ENCODE data around the gene TCAP. TPM values are rescaled to one million over a fixed set of nuclear protein-coding genes. Genes with fewer than 3 reads are reported as not detected.

Gene TCAP
- total RNA-seq, 3 donors from 2014 or later (not counting 1 experiment from before 2014, with no cell fraction given), result 1.3 to 3.8 (median 2.4) TPM

GRCh38 chr17:39641883-39642282 is 23.3 kb upstream of the TCAP start:
- Mint-ChIP-seq H3K4me3 (no peak overlapping the region), H3K27ac (peak overlapping the region; percentile 54 to 57), H3K36me3 (no peaks in the 10 kb centered on the region), H3K4me1 (peaks cover 83 to 85% of the 10 kb centered on the region in 2 donors), H3K27me3 (ENCODE audit: low read depth in 2 of 2) (no peaks in the 10 kb centered on the region), H3K9me3 (no peaks in the 10 kb centered on the region)
- H3K9me3 ChIP-seq (ENCODE audit: control insufficient read depth, insufficient read depth, low read length), result no peaks in the 10 kb centered on the region
- no peaks in the 10 kb centered on the region for H3K36me3 ChIP-seq (ENCODE audit: control insufficient read depth, insufficient read depth, low read length)
- TF ChIP-seq CTCF (IDR thresholded peaks at IDR 0.05), result no peak
- 76% methylated on average over 7 of the region's 7 CpGs for WGBS (ENCODE audit: insufficient coverage)
- DNase-seq, result no peak
- no peak for ATAC-seq
- intact Hi-C loops (cut with micrococcal nuclease), result no loop called here
- H3K4me1 ChIP-seq (ENCODE audit: control insufficient read depth, insufficient read depth, low read length), result peaks cover 75% of the 10 kb centered on the region
- no peak overlapping the region for H3K4me3 ChIP-seq (ENCODE audit: low read length)
- H3K27ac ChIP-seq (ENCODE audit: low read length), result no peak overlapping the region
- no peaks in the 10 kb centered on the region for H3K27me3 ChIP-seq (ENCODE audit: control insufficient read depth, insufficient read depth, low read length)

GRCh38 chr17:39642291-39643074 is 22.7 kb upstream of the TCAP start:
- Mint-ChIP-seq H3K4me3 (peak overlapping the region; percentile 43), H3K36me3 (no peaks in the 10 kb centered on the region), H3K4me1 (peaks cover 82 to 83% of the 10 kb centered on the region in 2 donors), H3K27me3 (ENCODE audit: low read depth in 2 of 2) (no peaks in the 10 kb centered on the region), H3K9me3 (no peaks in the 10 kb centered on the region), H3K27ac (peak overlapping the region; percentile 5 to 54)
- no peak for DNase-seq
- Histone ChIP-seq H3K27me3 (ENCODE audit: control insufficient read depth, insufficient read depth, low read length) (no peaks in the 10 kb centered on the region), H3K4me3 (ENCODE audit: low read length) (no peak overlapping the region), H3K9me3 (ENCODE audit: control insufficient read depth, insufficient read depth, low read length) (no peaks in the 10 kb centered on the region), H3K27ac (ENCODE audit: low read length) (no peak overlapping the region), H3K36me3 (ENCODE audit: control insufficient read depth, insufficient read depth, low read length) (no peaks in the 10 kb centered on the region), H3K4me1 (ENCODE audit: control insufficient read depth, insufficient read depth, low read length) (peaks cover 72% of the 10 kb centered on the region)
- 85% methylated on average over 9 of the region's 9 CpGs for WGBS (ENCODE audit: insufficient coverage)
- intact Hi-C loops (cut with micrococcal nuclease), result no loop called here
- no peak for ATAC-seq
- no peak for TF ChIP-seq CTCF (IDR thresholded peaks at IDR 0.05)

- Mint-ChIP-seq H3K27me3 (ENCODE audit: low read depth in 2 of 2) (no peaks in the 10 kb centered on the region), H3K27ac (peak overlapping the region; percentile 5 to 54), H3K36me3 (no peaks in the 10 kb centered on the region), H3K4me1 (peaks cover 74 to 75% of the 10 kb centered on the region in 2 donors), H3K9me3 (no peaks in the 10 kb centered on the region), H3K4me3 (no peak overlapping the region)
- Histone ChIP-seq H3K4me1 (ENCODE audit: control insufficient read depth, insufficient read depth, low read length) (peaks cover 64% of the 10 kb centered on the region), H3K9me3 (ENCODE audit: control insufficient read depth, insufficient read depth, low read length) (no peaks in the 10 kb centered on the region), H3K27ac (ENCODE audit: low read length) (no peak overlapping the region), H3K27me3 (ENCODE audit: control insufficient read depth, insufficient read depth, low read length) (no peaks in the 10 kb centered on the region), H3K4me3 (ENCODE audit: low read length) (no peak overlapping the region), H3K36me3 (ENCODE audit: control insufficient read depth, insufficient read depth, low read length) (no peaks in the 10 kb centered on the region)
- 85% methylated on average over 4 of the region's 4 CpGs for WGBS (ENCODE audit: insufficient coverage)
- no peak for DNase-seq
- intact Hi-C loops (cut with micrococcal nuclease), result no loop called here
- ATAC-seq, result no peak
- no peak for TF ChIP-seq CTCF (IDR thresholded peaks at IDR 0.05)
These were observed 21.9 kb upstream of the TCAP start for GRCh38 chr17:39643271-39643670.

- peaks cover 2% of the 10 kb centered on the region for H3K36me3 ChIP-seq (ENCODE audit: control insufficient read depth, insufficient read depth, low read length)
- TF ChIP-seq CTCF (IDR thresholded peaks at IDR 0.05), result no peak
- H3K4me1 ChIP-seq (ENCODE audit: control insufficient read depth, insufficient read depth, low read length), result peaks cover 24% of the 10 kb centered on the region
- no peak overlapping the region for H3K27ac ChIP-seq (ENCODE audit: low read length)
- no peak overlapping the region for H3K4me3 ChIP-seq (ENCODE audit: low read length)
- no peaks in the 10 kb centered on the region for H3K36me3 Mint-ChIP-seq
- intact Hi-C loops (cut with micrococcal nuclease), result no loop called here
- DNase-seq, result no peak
- 79% methylated on average over 5 of the region's 5 CpGs for WGBS (ENCODE audit: insufficient coverage)
- no peaks in the 10 kb centered on the region for H3K9me3 Mint-ChIP-seq
- H3K27ac Mint-ChIP-seq, result no peak overlapping the region
- no peak for ATAC-seq
- no peaks in the 10 kb centered on the region for H3K9me3 ChIP-seq (ENCODE audit: control insufficient read depth, insufficient read depth, low read length)
- no peaks in the 10 kb centered on the region for H3K27me3 ChIP-seq (ENCODE audit: control insufficient read depth, insufficient read depth, low read length)
- H3K4me3 Mint-ChIP-seq, result no peak overlapping the region
- H3K4me1 Mint-ChIP-seq, result peaks cover 66 to 68% of the 10 kb centered on the region in 2 donors
- no peaks in the 10 kb centered on the region for H3K27me3 Mint-ChIP-seq (ENCODE audit: low read depth in 2 of 2)
These were observed 17.9 kb upstream of the TCAP start for GRCh38 chr17:39647256-39647655.

All from natural killer cell (primary cell).